Measurements from ENCODE around the gene PANK3.
"Not testable (repeated sequence)": the region's sequence is repeated elsewhere in the genome, so short reads cannot be mapped to it uniquely, and the experiment has no call there.

PANK3 gene

DNA sequence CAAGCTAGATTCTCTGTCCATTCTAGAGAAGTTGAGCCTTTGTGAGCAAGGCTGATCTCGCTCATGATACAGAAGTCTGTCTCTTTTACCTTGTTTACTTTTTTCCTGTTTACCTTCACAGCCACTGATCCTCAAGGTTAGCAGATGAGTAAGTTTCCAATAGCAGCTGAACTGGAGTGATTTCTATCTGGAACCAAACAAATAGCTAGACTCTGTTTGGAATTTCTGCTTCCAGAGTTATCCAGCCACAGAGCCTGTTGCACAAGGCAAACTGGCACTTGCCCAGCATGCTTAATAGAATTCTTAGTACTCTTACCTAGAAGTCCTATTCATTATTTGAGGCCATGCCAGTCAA is 12.8 kb upstream of the PANK3 start:
- DNase-seq (ENCODE audit: low spot score) = no peak

DNA sequence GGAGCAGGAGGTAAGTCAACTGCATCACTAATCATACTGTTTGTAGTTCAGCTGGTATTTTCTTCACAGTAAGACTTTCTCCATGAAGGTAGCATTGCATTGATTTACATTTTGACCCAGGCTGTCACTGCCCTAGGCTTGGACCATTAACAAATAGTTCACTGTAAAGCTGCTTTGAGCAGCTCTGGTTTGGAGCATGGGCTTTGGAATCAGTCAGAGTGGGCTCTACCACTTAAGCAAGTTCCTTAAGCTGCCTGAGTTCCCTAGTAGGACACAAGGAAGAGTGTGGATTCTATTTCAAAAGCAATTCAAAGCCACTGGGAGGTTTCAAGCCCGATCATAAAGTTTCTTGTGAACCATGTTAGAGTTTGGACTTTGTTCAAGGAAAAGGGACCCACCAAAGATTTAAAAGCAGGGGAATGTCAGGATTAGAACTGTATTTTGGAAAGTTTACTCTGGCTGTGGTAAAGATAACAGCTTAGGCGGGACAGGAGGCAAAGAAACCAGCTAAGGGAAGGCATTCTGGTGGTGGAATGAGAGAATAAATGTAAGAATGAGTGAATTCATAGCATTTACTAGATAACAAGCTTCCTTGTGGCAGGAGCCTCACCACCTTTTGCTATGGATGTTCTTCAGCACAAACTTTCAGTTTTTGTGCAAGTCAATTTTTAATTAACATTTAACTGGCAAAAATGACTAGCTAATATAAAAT is 12.3 kb upstream of the PANK3 start:
- DNase-seq (ENCODE audit: low spot score) = no peak

DNA sequence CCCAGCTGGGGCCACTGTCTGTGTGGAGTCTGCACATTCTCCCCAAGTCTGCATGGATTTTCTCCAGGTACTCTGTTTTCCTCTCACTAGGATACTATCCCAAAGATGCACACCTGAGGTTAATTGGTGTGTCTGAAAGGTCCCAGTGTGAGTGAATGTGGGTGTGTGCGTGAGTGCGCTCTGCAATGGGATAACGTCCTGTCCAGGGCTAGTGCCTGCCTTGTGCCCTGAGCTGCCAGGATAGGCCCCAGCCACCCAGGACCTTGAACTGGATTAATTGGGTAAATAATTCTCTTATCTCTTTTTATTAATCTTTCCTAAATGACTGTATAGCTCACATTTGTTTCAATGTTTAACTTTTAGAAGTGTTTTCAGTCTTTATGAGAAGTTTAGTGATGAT is 11.5 kb upstream of the PANK3 start:
- no peak for DNase-seq (ENCODE audit: low spot score)

DNA sequence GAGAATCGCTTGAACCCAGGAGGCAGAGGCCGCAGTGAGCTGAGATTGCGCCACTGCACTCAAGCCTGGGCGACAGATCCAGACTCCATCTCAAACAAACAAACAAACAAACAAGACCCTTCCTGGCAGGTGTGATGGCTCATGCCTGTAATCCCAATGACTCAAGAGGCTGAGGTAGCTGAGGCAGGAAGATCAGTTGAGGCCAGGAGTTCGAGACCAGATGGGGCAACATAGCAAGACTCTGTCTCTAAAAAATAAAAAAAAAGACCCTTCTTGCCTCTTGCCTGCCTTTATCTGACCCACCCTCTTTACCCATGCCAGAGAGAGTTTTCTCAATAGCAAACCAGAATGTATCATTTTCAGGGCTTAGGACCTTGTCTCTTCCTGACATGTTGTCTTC is 8.8 kb upstream of the PANK3 start:
- no peak for DNase-seq (ENCODE audit: low spot score)

DNA sequence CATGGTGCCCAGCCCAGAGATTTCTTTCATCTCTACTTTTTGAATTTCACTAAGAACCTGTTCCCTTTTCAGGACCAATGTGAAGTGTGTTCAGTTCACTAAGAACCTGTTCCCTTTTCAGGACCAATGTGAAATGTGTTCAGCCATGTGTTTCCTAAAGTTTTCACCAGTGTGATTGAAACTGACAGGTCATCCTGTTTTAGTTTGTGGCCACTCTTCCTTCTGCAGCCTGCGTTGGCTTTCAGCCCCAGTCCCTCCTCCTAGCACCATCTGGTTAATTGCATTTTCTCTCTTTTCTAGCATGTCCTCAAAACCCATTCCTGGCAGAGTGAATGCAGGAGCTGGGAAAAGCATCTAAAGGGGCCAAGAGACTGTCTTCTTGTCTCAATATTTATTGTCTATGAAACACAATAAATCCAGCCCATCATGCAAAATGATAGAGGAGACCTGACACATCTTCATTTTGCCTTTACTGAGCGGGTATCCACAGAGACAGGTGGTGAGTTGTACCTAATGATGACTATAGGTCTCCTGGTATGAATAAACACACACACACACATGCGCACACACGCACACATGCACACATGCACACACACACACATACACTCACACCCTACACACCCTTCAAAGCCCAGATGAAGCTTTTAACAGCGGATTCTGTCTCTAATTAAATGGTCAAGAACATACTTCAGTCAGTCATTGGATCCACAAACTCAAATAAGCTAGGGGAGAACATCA is 6.1 kb upstream of the PANK3 start:
- DNase-seq (ENCODE audit: low spot score) = no peak

DNA sequence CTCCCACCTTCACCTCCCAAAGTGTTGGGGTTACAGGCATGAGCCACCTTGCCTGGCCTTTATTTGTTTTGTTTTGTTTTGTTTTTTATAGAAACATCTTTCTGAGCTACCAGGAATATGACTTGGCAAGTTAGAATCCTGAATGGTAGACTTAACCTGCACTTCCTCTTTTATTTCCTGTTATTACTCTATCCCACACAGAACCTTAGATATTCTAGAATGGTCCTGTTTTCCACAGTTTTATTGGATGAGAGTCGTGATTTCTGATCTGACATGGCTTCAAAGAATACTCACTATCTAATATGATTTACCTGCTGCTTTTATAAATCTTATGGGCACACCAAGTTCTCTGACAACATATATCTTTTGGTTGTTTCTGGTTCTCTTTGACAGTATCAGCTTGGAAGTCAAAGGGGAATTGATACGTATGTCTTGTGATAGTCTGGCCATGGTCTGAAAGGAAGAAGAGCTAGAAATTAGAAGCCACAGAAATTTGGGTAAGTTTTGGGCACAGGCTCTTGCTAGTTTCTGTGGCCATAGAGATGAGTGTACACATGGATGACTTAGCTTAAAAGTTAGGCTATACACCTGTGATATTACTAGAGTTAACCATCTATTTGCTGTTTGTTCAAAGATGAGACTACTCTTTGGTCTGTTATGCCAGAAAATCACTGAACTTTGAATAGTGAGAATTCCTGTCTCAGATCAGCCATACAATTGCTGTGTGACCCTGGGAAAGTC is 4.7 kb upstream of the PANK3 start:
- DNase-seq (ENCODE audit: low spot score) = no peak

DNA sequence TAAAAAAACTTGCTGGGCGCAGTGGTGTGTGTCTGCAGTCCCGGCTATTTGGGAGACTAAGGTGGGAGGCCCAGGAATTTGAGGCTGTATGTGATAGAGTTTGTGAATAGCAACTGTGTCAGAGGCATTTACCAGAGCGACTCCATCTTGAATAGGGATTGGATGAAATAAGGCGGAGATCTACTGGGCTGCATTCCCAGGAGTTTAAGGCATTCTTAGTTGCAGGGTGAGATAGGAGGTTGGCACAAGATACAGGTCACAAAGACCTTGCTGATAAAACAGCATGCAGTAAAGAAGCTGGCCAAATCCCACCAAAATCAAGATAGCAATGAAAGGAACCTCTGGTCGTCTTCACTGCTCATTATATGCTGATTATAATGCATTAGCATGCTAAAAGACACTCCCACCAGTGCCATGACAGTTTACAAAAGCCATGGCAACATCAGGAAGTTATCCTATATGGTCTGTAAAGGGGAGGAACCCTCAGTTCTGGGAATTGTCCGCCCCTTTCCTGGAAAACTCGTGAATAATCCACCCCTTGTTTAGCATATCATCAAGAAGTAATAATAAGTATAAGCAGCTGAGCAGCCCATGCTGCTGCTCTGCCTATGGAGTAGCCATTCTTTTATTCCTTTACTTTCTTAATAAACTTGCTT is 1.8 kb upstream of the PANK3 start:
- not testable (repeated sequence) for DNase-seq (ENCODE audit: low spot score)

DNA sequence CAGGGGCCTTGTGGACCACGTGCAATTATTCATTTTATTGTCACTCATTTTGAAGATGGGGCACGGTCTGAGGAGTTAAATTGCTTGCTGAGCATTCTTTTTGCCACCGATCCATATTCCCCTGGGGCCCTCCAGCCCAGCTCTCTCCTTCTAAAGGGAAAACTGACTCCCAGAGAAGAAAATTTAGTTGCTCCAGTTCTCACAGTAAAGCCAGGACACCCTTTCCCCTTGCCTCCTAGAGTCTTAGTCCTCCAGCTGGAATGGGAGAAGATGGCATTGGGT is 1.0 kb upstream of the PANK3 start:
- no peak for DNase-seq (ENCODE audit: low spot score)

DNA sequence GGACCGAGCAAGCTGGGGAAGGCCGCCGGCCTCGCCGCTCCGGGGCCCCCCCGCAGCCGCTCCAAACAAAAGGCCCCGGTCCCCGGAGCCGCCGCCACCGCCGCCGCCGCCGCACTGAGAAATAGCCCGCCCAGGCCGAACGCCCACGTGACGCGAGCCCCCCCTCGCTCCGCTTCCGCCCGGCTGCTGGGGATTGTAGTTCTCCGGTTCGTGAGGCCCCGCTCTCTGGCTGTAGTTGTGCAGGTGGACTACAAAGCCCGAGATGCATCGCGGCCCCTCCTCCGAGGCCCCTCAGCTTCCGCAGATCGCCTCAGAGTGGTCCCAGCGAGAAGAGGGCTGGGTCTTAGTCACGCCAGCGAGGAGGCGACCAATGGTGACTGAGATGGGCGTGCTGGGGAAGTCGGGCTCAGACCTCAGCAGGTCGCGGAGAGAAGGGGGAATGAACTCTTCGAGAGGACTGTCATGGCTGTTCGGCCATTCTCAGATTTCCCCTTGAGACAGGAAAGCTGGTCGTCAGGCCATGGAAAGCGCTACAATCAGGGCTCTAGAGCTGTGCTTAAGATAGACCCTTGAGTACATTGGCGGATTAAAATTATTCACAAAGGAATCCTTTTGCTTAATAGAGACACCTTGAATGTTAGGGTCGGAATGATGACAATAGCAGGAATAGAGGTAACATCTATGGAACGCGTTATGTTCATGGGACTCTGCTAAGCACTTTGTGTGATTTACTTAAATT is 489 bp upstream of the PANK3 start:
- DNase-seq (ENCODE audit: low spot score) = peak; percentile 95

DNA sequence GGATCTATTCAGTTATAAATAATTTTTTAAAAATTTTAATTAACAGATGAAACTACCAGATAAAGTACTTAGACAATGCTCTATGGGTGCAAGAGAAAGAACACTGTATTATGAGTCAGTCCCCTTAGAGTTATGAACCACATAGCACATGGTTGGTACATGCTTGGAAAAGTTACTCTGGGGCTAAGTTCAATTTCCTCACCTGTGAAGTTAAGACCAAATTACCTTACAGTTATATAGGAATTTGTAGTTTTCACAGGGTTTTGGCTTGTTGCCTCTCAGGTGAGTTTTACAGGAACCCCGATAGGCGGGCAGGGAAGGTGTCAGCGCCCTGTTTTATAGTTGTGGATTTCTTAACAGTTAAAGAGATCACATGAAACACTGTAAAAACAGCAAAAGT is 1.2 kb downstream of the PANK3 start:
- no peak for DNase-seq (ENCODE audit: low spot score)

DNA sequence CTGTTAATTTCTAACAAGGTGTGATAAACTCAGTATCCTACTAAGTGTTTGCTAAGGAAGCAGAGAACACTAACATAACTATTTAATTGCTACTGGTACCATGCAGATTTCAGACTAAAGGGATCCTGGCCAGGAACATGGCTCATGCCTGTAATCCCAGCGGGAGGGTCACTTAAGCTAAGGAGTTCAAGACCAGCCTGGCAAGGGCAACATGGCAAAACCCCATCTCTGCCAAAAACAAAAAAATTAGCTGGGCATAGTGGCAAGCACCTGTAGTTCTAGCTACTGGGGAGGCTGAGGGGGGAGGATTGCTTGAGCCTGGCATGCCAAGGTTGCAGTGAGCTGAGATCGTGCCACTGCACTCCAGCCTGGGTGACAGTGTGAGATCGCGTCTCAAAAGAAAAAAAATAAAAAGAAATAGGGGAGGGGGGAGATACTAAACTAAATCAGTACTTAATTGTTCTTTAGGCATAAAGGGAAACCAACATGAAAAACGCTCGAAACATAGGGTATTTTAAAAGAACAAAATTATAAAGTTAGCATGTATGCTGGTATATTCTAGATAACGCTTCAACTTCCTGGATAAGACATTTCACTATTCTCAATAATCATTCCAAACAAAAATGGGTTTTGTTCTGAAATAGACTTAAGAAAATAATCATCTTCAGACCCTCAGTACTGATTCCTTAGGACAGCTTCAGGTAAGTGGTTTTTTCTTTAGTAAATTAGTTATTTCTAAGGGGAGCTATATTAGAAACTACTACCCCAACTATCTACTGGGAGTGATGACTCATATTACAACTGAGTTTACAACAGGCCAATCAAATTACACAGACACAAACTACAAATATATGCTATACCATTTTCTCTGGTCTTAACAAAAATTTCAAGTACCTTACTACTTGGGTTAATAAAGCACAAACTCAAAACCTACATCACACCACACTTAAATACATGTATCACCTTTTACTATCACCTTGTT is 3.5 kb downstream of the PANK3 start:
- no peak for DNase-seq (ENCODE audit: low spot score)

DNA sequence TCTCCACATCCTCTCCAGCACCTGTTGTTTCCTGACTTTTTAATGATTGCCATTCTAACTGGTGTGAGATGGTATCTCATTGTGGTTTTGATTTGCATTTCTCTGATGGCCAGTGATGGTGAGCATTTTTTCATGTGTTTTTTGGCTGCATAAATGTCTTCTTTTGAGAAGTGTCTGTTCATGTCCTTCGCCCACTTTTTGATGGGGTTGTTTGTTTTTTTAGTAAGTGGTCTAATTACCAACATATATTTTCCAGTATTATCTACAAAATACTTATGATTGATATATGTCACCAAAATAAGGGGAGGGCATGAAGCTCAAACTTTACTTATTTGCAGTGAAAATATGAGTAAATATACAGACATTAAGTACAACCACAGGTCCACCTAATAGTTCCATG is 5.0 kb downstream of the PANK3 start:
- DNase-seq (ENCODE audit: low spot score) = not testable (repeated sequence)

DNA sequence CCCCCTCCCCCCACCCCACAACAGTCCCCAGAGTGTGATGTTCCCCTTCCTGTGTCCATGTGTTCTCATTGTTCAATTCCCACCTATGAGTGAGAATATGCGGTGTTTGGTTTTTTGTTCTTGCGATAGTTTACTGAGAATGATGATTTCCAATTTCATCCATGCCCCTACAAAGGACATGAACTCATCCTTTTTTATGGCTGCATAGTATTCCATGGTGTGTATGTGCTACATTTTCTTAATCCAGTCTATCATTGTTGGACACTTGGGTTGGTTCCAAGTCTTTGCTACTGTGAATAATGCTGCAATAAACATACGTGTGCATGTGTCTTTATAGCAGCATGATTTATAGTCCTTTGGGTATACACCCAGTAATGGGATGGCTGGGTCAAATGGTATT is 5.5 kb downstream of the PANK3 start:
- DNase-seq (ENCODE audit: low spot score) = not testable (repeated sequence)

DNA sequence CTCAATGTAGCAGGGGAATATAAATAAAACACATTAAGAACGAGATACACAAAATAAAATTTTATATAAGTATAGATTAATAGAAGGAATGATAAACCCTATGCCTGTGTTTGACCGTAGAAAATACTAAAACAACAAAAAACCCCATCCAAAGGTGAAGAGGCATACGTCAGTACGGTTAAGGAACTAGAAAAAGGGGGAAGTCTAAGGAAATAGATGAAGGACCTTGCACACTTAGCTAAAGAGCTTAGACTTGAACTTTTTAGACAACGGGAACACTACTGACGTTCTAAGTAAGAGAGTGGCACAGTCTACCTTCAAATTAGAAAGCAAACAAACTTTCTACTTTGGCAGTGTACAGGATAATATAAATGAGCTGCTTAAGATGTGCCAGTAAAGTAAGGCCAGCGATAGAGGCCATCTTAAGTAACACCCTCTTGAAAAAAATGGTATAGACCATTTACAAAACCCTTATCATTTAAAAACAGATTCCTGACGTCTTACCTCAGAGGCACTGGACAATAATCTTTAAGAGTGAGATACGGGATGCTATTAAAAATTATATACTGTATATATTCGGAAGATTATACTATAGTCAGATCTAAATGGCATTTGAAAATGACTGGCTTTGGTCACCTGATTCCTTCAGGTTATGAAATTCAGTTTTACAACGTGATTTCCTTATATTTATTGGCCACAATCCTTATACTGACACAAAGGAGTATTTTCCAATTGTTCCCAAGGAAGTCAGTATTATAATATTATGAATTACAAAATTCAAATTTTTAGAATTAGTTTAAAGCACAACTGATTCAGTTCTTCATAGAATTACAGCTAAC is 8.5 kb downstream of the PANK3 start:
- DNase-seq (ENCODE audit: low spot score) = no peak

DNA sequence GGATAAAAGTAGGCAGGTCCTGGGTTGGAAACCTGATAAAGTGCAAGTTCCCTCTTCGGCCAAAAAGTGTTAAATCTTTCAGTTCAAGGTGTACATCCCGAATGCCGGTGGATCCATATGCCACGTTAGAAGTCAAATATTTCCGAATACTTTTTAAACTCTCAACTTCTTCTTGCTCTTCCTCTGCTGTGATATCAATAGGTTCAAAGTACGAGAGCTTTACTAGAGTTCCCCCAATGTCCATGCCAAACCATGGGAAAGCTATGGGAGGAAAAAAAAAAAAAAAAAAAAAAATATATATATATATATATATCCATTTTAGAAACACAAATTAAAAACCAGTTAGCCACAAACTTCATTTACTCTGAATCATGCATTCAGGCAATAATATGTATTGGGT is 10.4 kb downstream of the PANK3 start:
- no peak for DNase-seq (ENCODE audit: low spot score)

DNA sequence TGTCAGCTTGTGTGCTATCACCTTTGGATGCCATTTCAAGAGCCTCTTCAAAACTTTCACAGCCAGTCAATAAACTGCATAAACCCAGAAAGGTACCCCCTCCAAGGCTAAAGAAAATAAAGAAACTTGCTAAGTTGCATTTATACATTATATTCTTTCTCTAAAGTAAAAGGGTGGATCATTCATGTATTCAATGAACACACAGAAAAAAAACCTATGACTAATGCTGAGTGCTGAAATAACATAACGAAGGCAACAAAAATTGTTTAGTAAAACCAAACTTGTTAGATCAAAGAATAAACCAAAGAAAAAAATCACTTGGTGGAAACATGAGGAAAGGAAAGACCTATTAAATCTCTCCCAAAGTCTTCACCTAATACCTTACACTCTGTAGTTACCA is 15.2 kb downstream of the PANK3 start:
- no peak for DNase-seq (ENCODE audit: low spot score)

DNA sequence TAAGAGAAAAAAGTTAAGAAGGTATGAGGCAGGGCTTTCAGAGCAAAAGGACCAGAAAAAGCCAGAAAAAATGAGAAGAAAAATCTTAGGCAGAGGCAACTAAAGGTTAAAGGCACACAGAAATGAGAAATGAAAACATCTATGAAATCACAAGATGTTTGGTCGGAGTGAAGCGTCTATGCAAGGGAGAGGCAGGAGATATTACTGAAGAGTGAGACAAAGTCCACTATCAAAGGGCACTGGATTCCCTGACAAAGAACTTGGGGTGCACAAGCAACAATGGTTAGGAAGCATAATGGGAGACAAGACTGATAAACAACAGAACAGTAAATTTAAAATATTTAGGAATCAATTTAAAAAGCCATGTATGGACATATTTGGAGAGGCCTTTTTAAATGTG is 16.9 kb downstream of the PANK3 start:
- no peak for DNase-seq (ENCODE audit: low spot score)

DNA sequence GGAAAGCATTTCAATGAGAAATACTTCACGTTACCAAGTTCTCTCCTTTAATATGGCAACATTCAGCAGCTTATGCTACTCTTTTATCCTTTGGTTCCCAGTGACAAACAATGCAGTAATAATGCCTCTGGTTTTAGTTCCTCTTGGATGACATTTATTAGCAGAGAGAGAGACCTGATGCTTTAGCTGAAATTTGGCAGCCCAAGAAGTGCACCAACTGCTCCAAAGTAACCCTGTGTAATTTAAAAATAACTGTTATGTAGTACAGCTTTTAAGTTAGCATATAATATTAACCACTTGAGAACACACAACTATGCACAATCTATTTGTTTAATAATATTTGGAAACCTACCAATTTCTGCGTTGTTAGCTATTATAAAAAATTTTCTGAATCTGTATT is 21.8 kb downstream of the PANK3 start:
- no peak for DNase-seq (ENCODE audit: low spot score)

DNA sequence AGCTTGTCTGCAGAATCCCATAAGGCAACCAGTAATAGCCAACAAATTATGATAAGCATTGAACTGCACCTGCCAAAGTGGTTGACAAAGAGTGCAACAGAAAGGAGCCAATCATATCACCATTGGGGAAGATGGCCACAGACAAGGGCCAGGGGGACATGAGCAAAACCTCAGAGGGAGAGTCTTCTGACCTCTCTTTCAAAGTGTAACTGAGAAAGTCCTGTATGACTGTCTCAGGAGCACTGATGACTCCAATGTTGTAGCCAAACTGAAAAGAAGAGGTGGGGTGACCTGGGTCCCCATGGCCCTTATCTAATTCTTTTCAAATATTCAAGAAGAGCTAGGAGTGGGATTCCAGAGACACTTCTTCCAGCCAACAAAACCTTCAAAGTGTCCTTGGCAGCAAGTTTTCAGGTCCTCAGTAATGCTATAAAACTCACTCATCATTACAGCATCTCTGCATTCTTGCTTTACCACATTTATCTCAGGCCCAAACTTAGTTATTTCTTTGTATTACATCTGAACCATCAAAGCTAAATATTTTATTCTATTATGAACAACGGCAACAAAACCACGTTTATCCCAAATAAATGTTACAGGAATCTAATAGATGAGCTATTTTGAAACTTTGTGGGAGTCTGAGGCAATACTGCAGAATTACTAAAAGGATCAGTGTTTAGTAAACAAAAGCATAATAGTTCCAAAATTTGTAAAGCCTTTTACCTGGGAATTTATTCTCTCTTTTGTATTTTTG is 25.6 kb downstream of the PANK3 start:
- no peak for DNase-seq (ENCODE audit: low spot score)
